SK-N-SH treated with all-trans-retinoic acid at 6 μM for 48 hours (cell line): ENCODE measurements around the gene SORCS1.

Experiments used
- ARNTL ChIP-seq: fragments of 450-650 bp; formaldehyde crosslinking; IDR thresholded peaks from 2 replicates; pipeline ENCODE4 v1.5.0; 2020; ENCODE audit warnings: low read depth, mild to moderate bottlenecking, moderate library complexity, borderline replicate concordance
- ISL1 ChIP-seq: fragments of 250-450 bp; sonication (Bioruptor Pico); IDR thresholded peaks from 2 replicates; pipeline ENCODE4 v2.1.2; 2022; ENCODE audit warnings: mild to moderate bottlenecking, moderate library complexity
- ZC3H10 ChIP-seq: fragments of 250-450 bp; sonication (Bioruptor Pico); IDR thresholded peaks from 2 replicates; pipeline ENCODE4 v1.5.1; 2021; ENCODE audit warnings: mild to moderate bottlenecking, moderate library complexity
- ZFP3 ChIP-seq: fragments of 250-450 bp; sonication (Bioruptor Pico); IDR thresholded peaks from 2 replicates; pipeline ENCODE4 v1.5.0; 2020; ENCODE audit warnings: mild to moderate bottlenecking, moderate library complexity
- ZFP30 ChIP-seq: fragments of 450-650 bp; formaldehyde crosslinking; IDR thresholded peaks from 2 replicates; pipeline ENCODE4 v1.5.0; 2022; ENCODE audit warnings: mild to moderate bottlenecking, moderate library complexity
- TF ChIP-seq, protein P1 (sequence below): fragments of 250-450 bp; sonication (Bioruptor Pico); IDR thresholded peaks from 2 replicates; pipeline ENCODE4 v1.8.0; 2020; ENCODE audit warnings: mild to moderate bottlenecking, moderate library complexity, borderline replicate concordance
- TF ChIP-seq, protein P2 (sequence below): fragments of 250-450 bp; sonication (Bioruptor Pico); IDR thresholded peaks from 2 replicates; pipeline ENCODE4 v1.5.1; 2021; ENCODE audit warnings: mild to moderate bottlenecking, moderate library complexity

DNA sequence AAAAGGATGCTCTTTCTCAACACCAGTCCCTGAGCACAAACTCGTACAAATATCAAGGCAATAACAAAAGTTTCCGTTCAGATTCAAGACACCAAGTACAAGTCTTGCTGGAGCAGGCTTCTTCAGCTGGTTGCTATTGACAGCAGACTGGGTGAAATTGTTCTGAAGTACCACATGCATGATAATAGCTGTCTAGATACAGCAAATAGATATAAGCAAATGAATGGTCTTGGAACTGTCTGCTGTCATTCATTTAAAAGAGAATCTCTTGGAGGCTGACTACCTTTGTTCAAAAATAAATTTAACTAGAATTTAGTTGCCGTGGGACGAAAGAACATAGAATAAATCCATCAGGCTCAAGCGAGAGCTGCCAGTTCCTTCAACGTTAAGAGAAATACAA lies 35.5 kb downstream of the SORCS1 start:
- TF ChIP-seq ISL1 (CRISPR knock-in tag) (no peak), ZC3H10 (CRISPR knock-in tag) (no peak), ZFP3 (no peak), ZFP30 (no peak), ARNTL (CRISPR knock-in tag) (no peak)
- TF ChIP-seq, protein P1, sequence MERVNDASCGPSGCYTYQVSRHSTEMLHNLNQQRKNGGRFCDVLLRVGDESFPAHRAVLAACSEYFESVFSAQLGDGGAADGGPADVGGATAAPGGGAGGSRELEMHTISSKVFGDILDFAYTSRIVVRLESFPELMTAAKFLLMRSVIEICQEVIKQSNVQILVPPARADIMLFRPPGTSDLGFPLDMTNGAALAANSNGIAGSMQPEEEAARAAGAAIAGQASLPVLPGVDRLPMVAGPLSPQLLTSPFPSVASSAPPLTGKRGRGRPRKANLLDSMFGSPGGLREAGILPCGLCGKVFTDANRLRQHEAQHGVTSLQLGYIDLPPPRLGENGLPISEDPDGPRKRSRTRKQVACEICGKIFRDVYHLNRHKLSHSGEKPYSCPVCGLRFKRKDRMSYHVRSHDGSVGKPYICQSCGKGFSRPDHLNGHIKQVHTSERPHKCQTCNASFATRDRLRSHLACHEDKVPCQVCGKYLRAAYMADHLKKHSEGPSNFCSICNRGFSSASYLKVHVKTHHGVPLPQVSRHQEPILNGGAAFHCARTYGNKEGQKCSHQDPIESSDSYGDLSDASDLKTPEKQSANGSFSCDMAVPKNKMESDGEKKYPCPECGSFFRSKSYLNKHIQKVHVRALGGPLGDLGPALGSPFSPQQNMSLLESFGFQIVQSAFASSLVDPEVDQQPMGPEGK (CRISPR knock-in tag) = no peak
- TF ChIP-seq, protein P2, sequence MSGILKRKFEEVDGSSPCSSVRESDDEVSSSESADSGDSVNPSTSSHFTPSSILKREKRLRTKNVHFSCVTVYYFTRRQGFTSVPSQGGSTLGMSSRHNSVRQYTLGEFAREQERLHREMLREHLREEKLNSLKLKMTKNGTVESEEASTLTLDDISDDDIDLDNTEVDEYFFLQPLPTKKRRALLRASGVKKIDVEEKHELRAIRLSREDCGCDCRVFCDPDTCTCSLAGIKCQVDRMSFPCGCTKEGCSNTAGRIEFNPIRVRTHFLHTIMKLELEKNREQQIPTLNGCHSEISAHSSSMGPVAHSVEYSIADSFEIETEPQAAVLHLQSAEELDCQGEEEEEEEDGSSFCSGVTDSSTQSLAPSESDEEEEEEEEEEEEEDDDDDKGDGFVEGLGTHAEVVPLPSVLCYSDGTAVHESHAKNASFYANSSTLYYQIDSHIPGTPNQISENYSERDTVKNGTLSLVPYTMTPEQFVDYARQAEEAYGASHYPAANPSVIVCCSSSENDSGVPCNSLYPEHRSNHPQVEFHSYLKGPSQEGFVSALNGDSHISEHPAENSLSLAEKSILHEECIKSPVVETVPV = no peak
